Measurements from ENCODE around the gene BLM. TPM values are rescaled to one million over a fixed set of nuclear protein-coding genes. Genes with fewer than 3 reads are reported as not detected.
"Not testable (repeated sequence)": the region's sequence is repeated elsewhere in the genome, so short reads cannot be mapped to it uniquely, and the experiment has no call there.

BLM gene
- polyA plus RNA-seq, 2 of the 4 experiments (the other 2 are of a cell fraction) = 10.5 to 15.2 TPM

- TF ChIP-seq HMGXB4 (CRISPR knock-in tag; IDR thresholded peaks at IDR 0.05; ENCODE audit: borderline replicate concordance) (no peak), E2F6 (IDR thresholded peaks at IDR 0.05; ENCODE audit: borderline replicate concordance, low read depth) (peak; percentile 96)
Observed at GRCh38 chr15:90716976-90717821, at the start of gene BLM (continued).

- DNase-seq (ENCODE audit: low read depth in 1 of 2, low spot score in 1 of 2); FAIRE-seq; ATAC-seq; H3K9me3 ChIP-seq; H3K27ac ChIP-seq; H3K4me2 ChIP-seq; H3K4me3 ChIP-seq; POLR2A ChIA-PET; H3K4me1 ChIP-seq: not testable (repeated sequence)
- 69% methylated on average over 7 of the region's 7 CpGs for WGBS (ENCODE audit: missing lambda C conversion rate)
- CTCF ChIA-PET = interaction anchor here (0.7 to 1.4 kb wide), 4 partner anchors 9 to 766 kb away, joined by 3 to 4 read pairs (median 4); no protein-coding TSS in a partner anchor
Observed at GRCh38 chr15:90667755-90668345, 49.3 kb upstream of the BLM start.

- DNase-seq (ENCODE audit: low read depth in 1 of 2, low spot score in 1 of 2); H3K4me2 ChIP-seq; H3K27ac ChIP-seq; POLR2A ChIA-PET; FAIRE-seq; H3K4me1 ChIP-seq; ATAC-seq; H3K4me3 ChIP-seq; H3K9me3 ChIP-seq: not testable (repeated sequence)
- 85% methylated on average over 8 of the region's 8 CpGs for WGBS (ENCODE audit: missing lambda C conversion rate)
- CTCF ChIA-PET = interaction anchor here (0.8 to 3.4 kb wide), 5 partner anchors 17 to 350 kb away, joined by 3 to 25 read pairs (median 3); no protein-coding TSS in a partner anchor
Observed at GRCh38 chr15:90670631-90671030, 46.5 kb upstream of the BLM start.

- FAIRE-seq (no peak), DNase-seq (ENCODE audit: low read depth in 1 of 2, low spot score in 1 of 2) (no peak), ATAC-seq (no peak)
- 0 out of 3 replicates have a peak, but pooled peaks cover 9% of the 10 kb centered on the region for H3K4me1 ChIP-seq
- H3K27ac ChIP-seq = no peak overlapping the region
- WGBS (ENCODE audit: missing lambda C conversion rate) = 69% methylated on average over 4 of the region's 4 CpGs
- POLR2A ChIA-PET = no interaction called here
- no peak overlapping the region for H3K4me2 ChIP-seq
- H3K9me3 ChIP-seq = no peaks in the 10 kb centered on the region
- H3K4me3 ChIP-seq = no peak overlapping the region
- CTCF ChIA-PET = interaction anchor here (0.8 to 3.4 kb wide), 4 partner anchors 23 to 224 kb away, joined by 3 to 25 read pairs (median 5); no protein-coding TSS in a partner anchor
- TF ChIP-seq ZC3H11A (IDR thresholded peaks at IDR 0.05) (no peak), BCL3 (IDR thresholded peaks at IDR 0.05) (no peak), HMGXB4 (CRISPR knock-in tag; IDR thresholded peaks at IDR 0.05; ENCODE audit: borderline replicate concordance) (no peak), NFE2L2 (conservative IDR thresholded peaks at IDR 0.05; ENCODE audit: low read length) (no peak), BHLHE40 (IDR thresholded peaks at IDR 0.05; ENCODE audit: low read depth, low read length) (no peak), ZNF302 (CRISPR knock-in tag; IDR thresholded peaks at IDR 0.05) (no peak), HEYL (CRISPR knock-in tag; IDR thresholded peaks at IDR 0.05) (no peak), JUN (IDR thresholded peaks at IDR 0.05) (no peak), REST (IDR thresholded peaks at IDR 0.05) (no peak), HDAC2 (IDR thresholded peaks at IDR 0.05) (no peak), TFCP2L1 (CRISPR knock-in tag; IDR thresholded peaks at IDR 0.05) (no peak), PHF8 (IDR thresholded peaks at IDR 0.05; ENCODE audit: borderline replicate concordance, low read depth) (no peak), RAD21 (conservative IDR thresholded peaks at IDR 0.05 in 1 of 2, IDR thresholded peaks at IDR 0.05 in 1 of 2) (no peak), FOXS1 (CRISPR knock-in tag; IDR thresholded peaks at IDR 0.05) (no peak), EHMT2 (IDR thresholded peaks at IDR 0.05; ENCODE audit: low read depth) (no peak)
Observed at GRCh38 chr15:90671216-90671615, 45.9 kb upstream of the BLM start.
